ENCODE results near the gene FOXJ3.

The FOXJ3 gene

DNA sequence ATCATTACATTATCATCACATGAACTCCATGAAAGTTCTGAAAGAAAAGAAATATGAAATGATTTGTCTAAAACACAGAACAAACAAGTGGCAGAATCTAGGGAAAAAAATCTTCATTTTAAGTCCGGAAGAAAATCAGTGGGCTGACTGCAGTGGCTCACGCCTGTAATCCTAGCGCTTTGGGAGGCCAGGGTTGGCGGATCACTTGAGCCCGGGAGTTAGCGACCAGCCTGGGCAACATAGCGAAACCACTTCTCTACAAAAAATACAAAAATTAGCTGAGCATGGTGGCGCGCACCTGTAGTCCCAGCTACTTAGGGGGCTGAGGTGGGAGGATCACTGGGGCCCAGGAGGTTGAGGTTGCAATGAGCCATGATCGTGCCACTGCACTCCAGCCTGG lies 4.8 kb downstream of the FOXJ3 start:
- Histone ChIP-seq H3K27me3 (ENCODE audit: control insufficient read depth, low read length) (no peaks in the 10 kb centered on the region), H3K9me3 (ENCODE audit: control insufficient read depth, insufficient read depth, low read length) (no peaks in the 10 kb centered on the region), H4K20me1 (ENCODE audit: control insufficient read depth, insufficient read depth, low read depth, low read length) (peaks cover 41% of the 10 kb centered on the region; the same call in 1 of the 2 replicates), H3K4me1 (ENCODE audit: control insufficient read depth, low read length) (peaks cover 16% of the 10 kb centered on the region), H3K4me2 (ENCODE audit: low read length) (no peak overlapping the region), H3K9me2 (replicated peaks; ENCODE audit: control insufficient read depth, low read length) (no peaks in the 10 kb centered on the region), H3K4me3 (ENCODE audit: low read length) (no peak overlapping the region), H3K79me2 (ENCODE audit: control insufficient read depth, low read length) (peaks cover 98% of the 10 kb centered on the region), H3F3A (ENCODE audit: control insufficient read depth, insufficient read depth) (no peaks in the 10 kb centered on the region; the same call in 1 of the 2 replicates), H3K36me3 (ENCODE audit: control insufficient read depth, low read length) (peaks cover 3% of the 10 kb centered on the region; the same call in 1 of the 2 replicates), H3K27ac (ENCODE audit: low read depth, low read length) (no peak overlapping the region)
- no peak for TF ChIP-seq EZH2phosphoT487 (IDR thresholded peaks at IDR 0.05; ENCODE audit: borderline replicate concordance, low read length)
- TF ChIP-seq, protein P1, sequence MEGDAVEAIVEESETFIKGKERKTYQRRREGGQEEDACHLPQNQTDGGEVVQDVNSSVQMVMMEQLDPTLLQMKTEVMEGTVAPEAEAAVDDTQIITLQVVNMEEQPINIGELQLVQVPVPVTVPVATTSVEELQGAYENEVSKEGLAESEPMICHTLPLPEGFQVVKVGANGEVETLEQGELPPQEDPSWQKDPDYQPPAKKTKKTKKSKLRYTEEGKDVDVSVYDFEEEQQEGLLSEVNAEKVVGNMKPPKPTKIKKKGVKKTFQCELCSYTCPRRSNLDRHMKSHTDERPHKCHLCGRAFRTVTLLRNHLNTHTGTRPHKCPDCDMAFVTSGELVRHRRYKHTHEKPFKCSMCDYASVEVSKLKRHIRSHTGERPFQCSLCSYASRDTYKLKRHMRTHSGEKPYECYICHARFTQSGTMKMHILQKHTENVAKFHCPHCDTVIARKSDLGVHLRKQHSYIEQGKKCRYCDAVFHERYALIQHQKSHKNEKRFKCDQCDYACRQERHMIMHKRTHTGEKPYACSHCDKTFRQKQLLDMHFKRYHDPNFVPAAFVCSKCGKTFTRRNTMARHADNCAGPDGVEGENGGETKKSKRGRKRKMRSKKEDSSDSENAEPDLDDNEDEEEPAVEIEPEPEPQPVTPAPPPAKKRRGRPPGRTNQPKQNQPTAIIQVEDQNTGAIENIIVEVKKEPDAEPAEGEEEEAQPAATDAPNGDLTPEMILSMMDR (IDR thresholded peaks at IDR 0.05; ENCODE audit: low read depth, low read length, poor library complexity, severe bottlenecking), result no peak

DNA sequence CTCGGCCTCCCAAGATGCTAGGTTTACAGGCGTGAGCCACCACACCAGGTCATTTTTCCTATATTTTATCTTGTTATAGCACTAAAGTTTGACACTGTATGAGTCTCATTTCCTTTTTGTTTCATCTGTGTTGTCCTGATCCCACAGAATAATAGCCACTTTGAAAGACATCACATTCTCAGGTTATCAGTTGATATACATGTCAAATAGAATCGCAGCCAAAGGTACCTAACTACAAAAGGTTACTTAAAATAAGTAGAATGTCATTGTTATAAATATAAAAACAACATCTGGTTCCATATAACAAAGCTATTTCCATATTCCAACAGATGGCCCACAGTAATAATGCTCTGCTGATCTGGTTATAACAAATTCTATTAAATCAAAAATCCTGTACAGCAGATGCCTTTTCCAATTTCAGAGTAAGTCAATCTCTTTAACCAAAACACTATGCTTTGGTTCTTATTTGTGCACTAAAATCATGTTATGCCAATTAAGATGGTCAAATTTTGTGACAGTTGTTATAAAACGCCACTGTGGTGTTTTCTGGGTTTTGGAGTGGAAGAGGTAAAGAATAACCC lies 6.0 kb downstream of the FOXJ3 start:
- Histone ChIP-seq H3K4me3 (ENCODE audit: low read length) (no peak overlapping the region), H3K79me2 (ENCODE audit: control insufficient read depth, low read length) (peaks cover 98% of the 10 kb centered on the region), H3K4me1 (ENCODE audit: control insufficient read depth, low read length) (peaks cover 16% of the 10 kb centered on the region), H3K27me3 (ENCODE audit: control insufficient read depth, low read length) (no peaks in the 10 kb centered on the region), H3K9me3 (ENCODE audit: control insufficient read depth, insufficient read depth, low read length) (no peaks in the 10 kb centered on the region), H3K9me2 (replicated peaks; ENCODE audit: control insufficient read depth, low read length) (no peaks in the 10 kb centered on the region), H3K27ac (ENCODE audit: low read depth, low read length) (no peak overlapping the region), H3F3A (ENCODE audit: control insufficient read depth, insufficient read depth) (no peaks in the 10 kb centered on the region; the same call in 1 of the 2 replicates), H4K20me1 (ENCODE audit: control insufficient read depth, insufficient read depth, low read depth, low read length) (peaks cover 42% of the 10 kb centered on the region; the same call in 1 of the 2 replicates), H3K4me2 (ENCODE audit: low read length) (no peak overlapping the region), H3K36me3 (ENCODE audit: control insufficient read depth, low read length) (peaks cover 3% of the 10 kb centered on the region; the same call in 1 of the 2 replicates)
- no peak for TF ChIP-seq EZH2phosphoT487 (IDR thresholded peaks at IDR 0.05; ENCODE audit: borderline replicate concordance, low read length)
- TF ChIP-seq, protein P1 (IDR thresholded peaks at IDR 0.05; ENCODE audit: low read depth, low read length, poor library complexity, severe bottlenecking), result no peak

DNA sequence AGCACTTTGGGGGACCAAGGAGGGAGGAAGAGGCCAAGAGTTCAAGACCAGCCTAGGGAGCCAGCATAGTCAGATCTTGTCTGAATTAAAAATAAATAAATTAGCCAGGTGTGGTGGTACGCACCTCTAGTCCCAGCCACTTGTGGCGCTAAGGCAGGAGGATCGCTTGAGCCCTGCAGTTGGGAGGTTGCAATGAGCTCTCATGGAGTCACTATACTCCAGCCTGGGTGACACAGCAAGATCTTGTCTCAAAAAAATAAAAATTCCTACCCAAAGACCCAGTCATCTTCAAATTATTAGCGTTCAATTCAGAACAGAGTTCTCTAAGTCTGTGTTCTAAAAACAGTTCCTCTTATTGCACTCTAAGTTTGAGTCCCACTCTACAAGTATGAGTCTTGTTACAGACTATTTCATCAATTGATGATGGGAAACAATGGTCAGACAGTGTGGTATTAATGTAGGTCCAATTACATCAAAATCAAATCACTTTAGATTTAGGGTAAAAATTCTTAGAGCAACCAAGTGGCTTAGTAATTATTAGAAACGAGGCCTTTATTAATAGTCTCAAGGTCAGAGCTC lies 6.9 kb downstream of the FOXJ3 start:
- Histone ChIP-seq H3K4me3 (ENCODE audit: low read length) (no peak overlapping the region), H3K36me3 (ENCODE audit: control insufficient read depth, low read length) (peaks cover 7% of the 10 kb centered on the region), H4K20me1 (ENCODE audit: control insufficient read depth, insufficient read depth, low read depth, low read length) (peaks cover 42% of the 10 kb centered on the region; the same call in 1 of the 2 replicates), H3K4me1 (ENCODE audit: control insufficient read depth, low read length) (peaks cover 11% of the 10 kb centered on the region), H3F3A (ENCODE audit: control insufficient read depth, insufficient read depth) (no peaks in the 10 kb centered on the region; the same call in 1 of the 2 replicates), H3K27me3 (ENCODE audit: control insufficient read depth, low read length) (no peaks in the 10 kb centered on the region), H3K9me2 (replicated peaks; ENCODE audit: control insufficient read depth, low read length) (no peaks in the 10 kb centered on the region), H3K79me2 (ENCODE audit: control insufficient read depth, low read length) (peaks cover 96% of the 10 kb centered on the region), H3K4me2 (ENCODE audit: low read length) (no peak overlapping the region), H3K27ac (ENCODE audit: low read depth, low read length) (no peak overlapping the region), H3K9me3 (ENCODE audit: control insufficient read depth, insufficient read depth, low read length) (no peaks in the 10 kb centered on the region)
- TF ChIP-seq, protein P1 (IDR thresholded peaks at IDR 0.05; ENCODE audit: low read depth, low read length, poor library complexity, severe bottlenecking), result no peak
- TF ChIP-seq EZH2phosphoT487 (IDR thresholded peaks at IDR 0.05; ENCODE audit: borderline replicate concordance, low read length), result no peak

All from DOHH2 (cell line).